ENCODE results near the gene NF2.
A peak's percentile ranks its signal among the peaks of the same experiment; 100 is the strongest.

Gene NF2

DNA sequence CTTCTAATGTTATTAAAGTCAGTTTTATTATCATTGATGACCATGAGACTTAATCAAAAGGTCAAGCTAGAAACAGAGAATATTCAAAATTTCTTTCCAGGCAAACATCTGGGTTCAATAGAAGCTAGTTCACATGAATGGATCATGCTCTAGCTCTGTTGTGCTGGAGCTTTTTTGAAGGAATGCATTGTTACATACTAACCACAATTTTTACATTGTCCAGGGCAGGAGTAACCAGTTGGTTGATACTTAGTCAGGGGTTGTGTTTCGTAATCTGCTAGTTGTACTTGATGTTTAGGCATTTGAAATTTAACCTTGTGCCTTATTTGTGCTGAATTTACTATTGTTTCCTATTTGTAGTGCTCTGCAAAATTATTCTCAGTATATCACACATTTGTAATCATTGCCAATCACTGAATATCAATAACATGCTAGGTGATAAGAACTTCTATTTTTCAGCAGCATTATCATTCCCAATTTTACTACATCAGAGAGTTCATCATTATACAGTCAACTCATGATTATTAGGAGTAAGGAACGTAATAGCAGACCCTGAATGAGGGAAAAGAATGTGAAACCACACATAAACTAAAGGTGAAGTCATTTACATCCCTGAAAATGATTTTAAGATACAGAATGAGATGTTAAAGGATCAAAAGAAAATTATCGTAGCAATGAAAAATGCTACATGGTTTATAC lies 23.2 kb downstream of the NF2 start:
- peak; percentile 45 for DNase-seq (ENCODE audit: low read depth)
- TF ChIP-seq POLR2A (IDR thresholded peaks at IDR 0.05; ENCODE audit: extremely low read depth, insufficient read length): no peak
- TF ChIP-seq, protein P1, sequence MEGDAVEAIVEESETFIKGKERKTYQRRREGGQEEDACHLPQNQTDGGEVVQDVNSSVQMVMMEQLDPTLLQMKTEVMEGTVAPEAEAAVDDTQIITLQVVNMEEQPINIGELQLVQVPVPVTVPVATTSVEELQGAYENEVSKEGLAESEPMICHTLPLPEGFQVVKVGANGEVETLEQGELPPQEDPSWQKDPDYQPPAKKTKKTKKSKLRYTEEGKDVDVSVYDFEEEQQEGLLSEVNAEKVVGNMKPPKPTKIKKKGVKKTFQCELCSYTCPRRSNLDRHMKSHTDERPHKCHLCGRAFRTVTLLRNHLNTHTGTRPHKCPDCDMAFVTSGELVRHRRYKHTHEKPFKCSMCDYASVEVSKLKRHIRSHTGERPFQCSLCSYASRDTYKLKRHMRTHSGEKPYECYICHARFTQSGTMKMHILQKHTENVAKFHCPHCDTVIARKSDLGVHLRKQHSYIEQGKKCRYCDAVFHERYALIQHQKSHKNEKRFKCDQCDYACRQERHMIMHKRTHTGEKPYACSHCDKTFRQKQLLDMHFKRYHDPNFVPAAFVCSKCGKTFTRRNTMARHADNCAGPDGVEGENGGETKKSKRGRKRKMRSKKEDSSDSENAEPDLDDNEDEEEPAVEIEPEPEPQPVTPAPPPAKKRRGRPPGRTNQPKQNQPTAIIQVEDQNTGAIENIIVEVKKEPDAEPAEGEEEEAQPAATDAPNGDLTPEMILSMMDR (IDR thresholded peaks at IDR 0.05; ENCODE audit: low read depth, low read length): no peak
- no peak for TF ChIP-seq MYC (IDR thresholded peaks at IDR 0.05; ENCODE audit: low read depth, low read length)
- TF ChIP-seq, protein P2, sequence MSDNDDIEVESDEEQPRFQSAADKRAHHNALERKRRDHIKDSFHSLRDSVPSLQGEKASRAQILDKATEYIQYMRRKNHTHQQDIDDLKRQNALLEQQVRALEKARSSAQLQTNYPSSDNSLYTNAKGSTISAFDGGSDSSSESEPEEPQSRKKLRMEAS (IDR thresholded peaks at IDR 0.05; ENCODE audit: low read depth, low read length): no peak
- no peak overlapping the region for H3K4me3 ChIP-seq (ENCODE audit: low read depth, low read length)

DNA sequence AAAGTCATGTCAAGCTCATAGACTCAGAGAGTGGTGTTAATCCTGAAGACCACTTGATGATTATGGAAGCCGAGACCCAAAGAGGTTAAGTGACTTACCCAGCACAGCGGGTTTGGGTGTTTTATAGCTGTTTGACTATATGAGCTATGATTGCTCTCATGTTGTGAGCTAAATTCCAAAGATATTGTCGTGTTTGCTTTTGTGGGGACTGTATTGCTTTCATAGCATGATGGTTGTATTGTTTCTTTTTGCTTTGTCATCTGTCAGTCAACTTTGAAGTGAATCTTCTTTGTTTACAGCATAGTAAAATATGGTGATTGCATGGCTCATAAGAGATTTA lies 23.7 kb downstream of the NF2 start:
- no peak overlapping the region for H3K4me3 ChIP-seq (ENCODE audit: low read depth, low read length)
- TF ChIP-seq, protein P2 (IDR thresholded peaks at IDR 0.05; ENCODE audit: low read depth, low read length): no peak
- no peak for TF ChIP-seq MYC (IDR thresholded peaks at IDR 0.05; ENCODE audit: low read depth, low read length)
- TF ChIP-seq POLR2A (IDR thresholded peaks at IDR 0.05; ENCODE audit: extremely low read depth, insufficient read length): no peak
- TF ChIP-seq, protein P1 (IDR thresholded peaks at IDR 0.05; ENCODE audit: low read depth, low read length): no peak
- DNase-seq (ENCODE audit: low read depth): no peak

DNA sequence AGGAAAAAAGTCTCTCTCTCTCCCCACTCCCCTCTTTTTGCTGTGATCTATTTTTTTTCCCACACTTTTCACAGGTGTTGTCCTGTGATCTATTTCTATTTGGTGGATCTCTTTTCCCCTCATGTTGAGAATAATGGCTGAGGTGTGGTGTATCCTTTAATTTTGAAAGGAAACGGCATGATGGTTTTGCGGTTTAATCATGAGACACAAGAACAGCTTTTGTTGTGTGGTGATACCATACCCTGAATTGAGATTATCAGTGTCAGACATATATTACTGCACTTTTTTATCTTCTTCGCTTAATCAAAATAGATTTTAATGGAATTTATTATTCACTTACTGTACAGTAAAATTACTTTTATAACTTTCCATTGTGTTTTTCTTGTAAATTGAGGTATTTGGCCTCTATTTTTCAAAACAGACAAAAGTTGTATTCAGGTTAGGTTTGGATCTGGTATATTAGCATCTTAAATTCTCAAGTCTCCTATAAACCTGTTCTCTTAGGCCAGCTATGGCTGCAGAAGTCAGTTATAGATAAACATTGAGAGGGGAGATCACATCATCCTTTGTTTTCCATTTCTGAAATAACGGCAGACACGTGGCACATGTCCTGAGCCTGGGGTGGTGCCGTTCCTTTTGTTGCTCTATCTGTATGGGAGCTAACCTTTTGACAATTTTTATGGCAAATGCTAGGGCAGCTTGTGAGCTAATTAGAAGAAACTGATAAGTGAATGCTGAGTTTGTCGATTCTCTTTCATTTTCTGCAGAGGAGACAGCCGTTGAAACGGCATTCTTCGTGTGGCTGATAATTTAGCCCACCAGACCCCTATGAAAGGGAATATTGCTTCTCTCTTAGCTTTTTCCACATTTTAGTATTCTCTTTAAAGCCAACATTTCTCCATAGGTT lies 25.8 kb downstream of the NF2 start:
- no peak overlapping the region for H3K4me3 ChIP-seq (ENCODE audit: low read depth, low read length)
- DNase-seq (ENCODE audit: low read depth): no peak
- TF ChIP-seq, protein P1 (IDR thresholded peaks at IDR 0.05; ENCODE audit: low read depth, low read length): no peak
- TF ChIP-seq MYC (IDR thresholded peaks at IDR 0.05; ENCODE audit: low read depth, low read length) (no peak), POLR2A (IDR thresholded peaks at IDR 0.05; ENCODE audit: extremely low read depth, insufficient read length) (no peak)
- TF ChIP-seq, protein P2 (IDR thresholded peaks at IDR 0.05; ENCODE audit: low read depth, low read length): no peak

DNA sequence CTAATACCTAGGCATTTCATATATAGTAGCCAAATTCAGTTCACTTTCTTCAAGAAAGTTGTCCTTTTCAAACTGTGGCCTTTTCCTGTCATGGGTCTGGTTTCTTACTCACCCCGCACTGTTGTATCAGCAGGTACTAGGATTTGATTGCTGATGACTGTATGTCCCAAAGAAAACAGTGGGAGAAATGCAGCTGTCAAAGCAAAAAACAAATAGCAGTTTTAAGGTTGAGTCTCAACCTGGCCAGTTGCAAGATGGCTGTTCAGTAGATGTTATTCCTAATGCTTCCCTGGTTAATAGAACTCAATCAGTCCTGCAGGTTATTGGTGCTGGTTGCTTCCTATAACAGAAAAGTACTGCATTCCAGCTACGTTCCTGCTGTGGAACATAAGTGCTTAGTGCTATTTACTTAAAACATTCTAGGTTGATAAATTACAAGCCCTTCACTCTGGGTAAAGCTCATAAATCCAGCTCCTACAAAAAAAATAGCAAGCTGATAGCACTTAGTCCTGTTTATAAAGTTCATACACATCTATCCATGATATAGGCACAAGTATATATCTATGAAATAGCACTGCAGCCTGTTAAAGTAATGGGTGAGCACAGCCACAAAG lies 26.6 kb downstream of the NF2 start:
- DNase-seq (ENCODE audit: low read depth): no peak
- TF ChIP-seq POLR2A (IDR thresholded peaks at IDR 0.05; ENCODE audit: extremely low read depth, insufficient read length): no peak
- TF ChIP-seq, protein P2 (IDR thresholded peaks at IDR 0.05; ENCODE audit: low read depth, low read length): no peak
- TF ChIP-seq, protein P1 (IDR thresholded peaks at IDR 0.05; ENCODE audit: low read depth, low read length): no peak
- TF ChIP-seq MYC (IDR thresholded peaks at IDR 0.05; ENCODE audit: low read depth, low read length): no peak
- H3K4me3 ChIP-seq (ENCODE audit: low read depth, low read length): no peak overlapping the region

DNA sequence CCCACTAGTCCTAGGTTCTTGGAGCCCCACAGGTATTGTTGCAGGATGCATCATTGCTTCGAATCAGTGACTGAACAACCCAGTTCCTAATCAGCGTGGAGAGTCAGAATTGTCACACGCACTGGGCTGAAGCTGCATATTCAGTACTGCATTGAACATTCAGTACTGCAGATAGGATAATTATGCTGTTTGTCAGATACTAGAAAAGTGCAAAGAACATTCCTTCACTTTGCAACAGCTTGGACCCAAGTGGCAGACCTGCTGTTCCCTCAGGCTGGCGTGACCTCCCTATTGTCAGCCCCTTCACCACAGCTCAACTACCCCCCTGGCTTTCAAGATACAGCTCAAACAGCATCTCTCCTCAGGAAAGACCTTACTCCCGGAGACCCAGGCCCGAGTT lies 27.6 kb downstream of the NF2 start:
- no peak for DNase-seq (ENCODE audit: low read depth)
- H3K4me3 ChIP-seq (ENCODE audit: low read depth, low read length): no peak overlapping the region
- TF ChIP-seq MYC (IDR thresholded peaks at IDR 0.05; ENCODE audit: low read depth, low read length) (no peak), POLR2A (IDR thresholded peaks at IDR 0.05; ENCODE audit: extremely low read depth, insufficient read length) (no peak)
- TF ChIP-seq, protein P1 (IDR thresholded peaks at IDR 0.05; ENCODE audit: low read depth, low read length): no peak
- TF ChIP-seq, protein P2 (IDR thresholded peaks at IDR 0.05; ENCODE audit: low read depth, low read length): no peak

Measured in NB4 (cell line).